Colonic mucosa (tissue), 4 donors: ENCODE measurements around the gene CLCA1. TPM values are rescaled to one million over a fixed set of nuclear protein-coding genes. Genes with fewer than 3 reads are reported as not detected.

Experiments
- DNase-seq: peaks from one replicate; pipeline ENCODE4 v3.0.0-alpha.2; 2020
- H3K27ac ChIP-seq: fragments of 200-600 bp; one replicate; pipeline ENCODE4 v1.8.0; 2021
- H3K27me3 ChIP-seq: fragments of 200-600 bp; one replicate; pipeline ENCODE4 v1.8.0; 2021
- H3K36me3 ChIP-seq: fragments of 200-600 bp; one replicate; pipeline ENCODE4 v1.8.0; 2021
- H3K4me1 ChIP-seq: fragments of 200-600 bp; one replicate; pipeline ENCODE4 v1.8.0; 2021; ENCODE audit warnings: mild to moderate bottlenecking
- H3K4me3 ChIP-seq: fragments of 200-600 bp; one replicate; pipeline ENCODE4 v1.8.0; 2021
- H3K9ac ChIP-seq, 2 donors: one replicate each; pipeline ENCODE4 v1.7.0; 2013; ENCODE audit warnings: control low read depth in 2 of 2, low read depth in 2 of 2, low read length in 2 of 2
- H3K9me3 ChIP-seq: fragments of 200-600 bp; one replicate; pipeline ENCODE4 v1.8.0; 2021
- CTCF ChIP-seq: fragments of 200-600 bp; IDR thresholded peaks from one replicate; pipeline ENCODE4 v1.8.0; 2022; ENCODE audit warnings: antibody characterized with exemption, mild to moderate bottlenecking
- intact Hi-C: fragments of 100-400 bp; cut with DNase I; formaldehyde crosslinking; loops from one replicate; pipeline ENCODE4 v1.14.1; 2022
- total RNA-seq, 2 donors: library from RNA; stranded (reverse); fragmentation: NEBNext Ultra II Directional in 1 of 2; extraction: Animal tissue kit (Norgen Biotek cat#: 25700) in 1 of 2; gene quantifications; one replicate each; pipeline ENCODE4 v1.2.1, GENCODE V29; 2021
- donor health status: healthy.
- donor health status: DM: no; HTN: no; CAD: no.
- donor health status: DM: no; HTN: no; CAD: no.

The CLCA1 gene
- total RNA-seq, 2 donors from 2014 or later, result 938 to 1,116 TPM

- no peaks in the 10 kb centered on the region for H3K9me3 ChIP-seq
- no peak overlapping the region for H3K27ac ChIP-seq
- H3K27me3 ChIP-seq, result no peaks in the 10 kb centered on the region
- H3K4me3 ChIP-seq, result no peak overlapping the region
- intact Hi-C loops, result no loop called here
- H3K36me3 ChIP-seq, result no peaks in the 10 kb centered on the region
- H3K4me1 ChIP-seq, result no peaks in the 10 kb centered on the region
- TF ChIP-seq CTCF, result no peak
- H3K9ac ChIP-seq, result no peak overlapping the region
- DNase-seq, result no peak
Measured at GRCh38 chr1:86455073-86455472, 13.7 kb upstream of the CLCA1 start.

GRCh38 chr1:86460998-86461397, 7.7 kb upstream of the CLCA1 start:
- no peak for TF ChIP-seq CTCF

GRCh38 chr1:86461482-86461881, 7.2 kb upstream of the CLCA1 start:
- TF ChIP-seq CTCF, result no peak
- peaks cover 4% of the 10 kb centered on the region for H3K4me1 ChIP-seq
- H3K9me3 ChIP-seq, result no peaks in the 10 kb centered on the region
- no peaks in the 10 kb centered on the region for H3K36me3 ChIP-seq
- H3K27ac ChIP-seq, result peak overlapping the region; percentile 40
- no peak overlapping the region for H3K9ac ChIP-seq
- DNase-seq, result no peak
- H3K27me3 ChIP-seq, result no peaks in the 10 kb centered on the region
- intact Hi-C loops, result no loop called here
- no peak overlapping the region for H3K4me3 ChIP-seq

More at GRCh38 chr1:86460998-86461397, 7.7 kb upstream of the CLCA1 start:
- intact Hi-C loops, result no loop called here
- Histone ChIP-seq H3K27me3 (no peaks in the 10 kb centered on the region), H3K36me3 (no peaks in the 10 kb centered on the region), H3K4me1 (peaks cover 4% of the 10 kb centered on the region), H3K4me3 (no peak overlapping the region), H3K27ac (peak overlapping the region; percentile 40), H3K9ac (no peak overlapping the region), H3K9me3 (no peaks in the 10 kb centered on the region)
- DNase-seq, result peak; percentile 38

GRCh38 chr1:86464819-86465218, 3.9 kb upstream of the CLCA1 start:
- DNase-seq, result no peak
- no peaks in the 10 kb centered on the region for H3K36me3 ChIP-seq
- no peak for TF ChIP-seq CTCF
- peaks cover 4% of the 10 kb centered on the region for H3K4me1 ChIP-seq
- H3K9ac ChIP-seq, result no peak overlapping the region
- H3K27ac ChIP-seq, result no peak overlapping the region
- H3K9me3 ChIP-seq, result no peaks in the 10 kb centered on the region
- intact Hi-C loops, result no loop called here
- no peaks in the 10 kb centered on the region for H3K27me3 ChIP-seq
- no peak overlapping the region for H3K4me3 ChIP-seq

GRCh38 chr1:86466109-86466844, 2.5 kb upstream of the CLCA1 start:
- Histone ChIP-seq H3K27me3 (no peaks in the 10 kb centered on the region), H3K4me3 (no peak overlapping the region), H3K36me3 (no peaks in the 10 kb centered on the region), H3K9ac (no peak overlapping the region), H3K4me1 (peaks cover 3% of the 10 kb centered on the region), H3K27ac (peak overlapping the region; percentile 22), H3K9me3 (no peaks in the 10 kb centered on the region)
- TF ChIP-seq CTCF, result no peak
- intact Hi-C loops, result no loop called here
- no peak for DNase-seq
